Pancreas (tissue), 10 donors: ENCODE results near the gene TBC1D8. TPM values are rescaled to one million over a fixed set of nuclear protein-coding genes. Genes with fewer than 3 reads are reported as not detected.
A peak's percentile ranks its signal among the peaks of the same experiment; 100 is the strongest.

Source experiments
- ATAC-seq, 4 donors: fragments of 200-7000 bp; cut with Tn5 transposase; one replicate each; pipeline versions ENCODE4 v1.8.0 to v1.9.1; 2020; ENCODE audit warnings: mild to moderate bottlenecking in 4 of 4, moderate library complexity in 4 of 4
- DNase-seq, 6 donors: peaks; one replicate each; pipeline ENCODE4 v3.0.0-alpha.2; 2020
- FAIRE-seq: peaks from 2 replicates; lab custom pipeline; 2012; peaks lifted over from hg19 to GRCh38; lab: Jason Lieb, UNC
- H3K27ac ChIP-seq, 4 donors: fragments of 200-600 bp; sonication (generic); 1 replicate in 3 of 4; 2 replicates in 1 of 4; pipeline versions ENCODE4 v1.5.0 to v1.8.0; 2020
- H3K27me3 ChIP-seq, 4 donors: fragments of 200-600 bp; one replicate each; pipeline ENCODE4 v1.8.0; 2021
- H3K36me3 ChIP-seq, 3 donors: fragments of 200-600 bp; sonication (generic) in 1 of 3; one replicate each; pipeline versions ENCODE4 v1.5.0 to v1.8.0; 2020 to 2021
- H3K4me1 ChIP-seq, 3 donors: fragments of 200-600 bp; one replicate each; pipeline ENCODE4 v1.8.0; 2021
- H3K4me3 ChIP-seq, 4 donors: fragments of 200-600 bp; sonication (generic) in 2 of 4; one replicate each; pipeline versions ENCODE4 v1.5.0 to v1.8.0; 2020 to 2021
- H3K9me3 ChIP-seq, 4 donors: fragments of 200-600 bp; one replicate each; pipeline ENCODE4 v1.8.0; 2021
- WGBS, 2 donors: extraction: QIAGEN DNeasy Blood & Tissue Kit; methylation state at CpG; one replicate each; pipeline ENCODE4 v1.1.7; 2013; 5-methylcytosine and 5-hydroxymethylcytosine counted together
- intact Hi-C, 3 donors: fragments of 100-400 bp; cut with DNase I; formaldehyde crosslinking; loops; one replicate each; pipeline versions ENCODE4 v1.11.1 to v1.14.2; 2022
- polyA plus RNA-seq, 2 donors: library from polyadenylated mRNA; stranded (reverse); fragments of 200-250 nt; gene quantifications; one replicate each; pipeline ENCODE4 v1.2.3, GENCODE V29; 2013
- total RNA-seq, 6 donors: library from RNA; stranded (reverse); fragmentation: NEBNext Ultra II Directional in 4 of 6; extraction: Animal tissue kit (Norgen Biotek cat#: 25700) in 4 of 6; gene quantifications; one replicate each; pipeline versions ENCODE4 v1.2.1 to v1.2.4, GENCODE V29; 2021 to 2023
- TF ChIP-seq, protein P1 (sequence below), 4 donors: fragments of 200-600 bp; sonication (generic) in 3 of 4; IDR thresholded peaks; one replicate each; pipeline versions ENCODE4 v1.5.0 to v1.8.0; 2021; ENCODE audit warnings: antibody characterized with exemption in 4 of 4
- donor health status: healthy with polysubstance abuse.
- donor health status: DM: no; HTN: no; CAD: no; lungs with moderate emphysema.
- donor health status: DM: no; HTN: no; CAD: no.
- donor health status: control.
- donor health status: control.
- donor health status: Bipolar disorder and iron deficiency.
- donor health status: DM: yes; HTN: yes; CAD: no.
- donor health status: DM: no; HTN: no; CAD: no.
- donor health status: DM: no; HTN: no; CAD: no.
- donor health status: DM: yes; HTN: yes; CAD: no.

TBC1D8 gene
- total and polyA plus RNA-seq, 8 donors = 21.3 to 46.2 (median 35.0) TPM

DNA sequence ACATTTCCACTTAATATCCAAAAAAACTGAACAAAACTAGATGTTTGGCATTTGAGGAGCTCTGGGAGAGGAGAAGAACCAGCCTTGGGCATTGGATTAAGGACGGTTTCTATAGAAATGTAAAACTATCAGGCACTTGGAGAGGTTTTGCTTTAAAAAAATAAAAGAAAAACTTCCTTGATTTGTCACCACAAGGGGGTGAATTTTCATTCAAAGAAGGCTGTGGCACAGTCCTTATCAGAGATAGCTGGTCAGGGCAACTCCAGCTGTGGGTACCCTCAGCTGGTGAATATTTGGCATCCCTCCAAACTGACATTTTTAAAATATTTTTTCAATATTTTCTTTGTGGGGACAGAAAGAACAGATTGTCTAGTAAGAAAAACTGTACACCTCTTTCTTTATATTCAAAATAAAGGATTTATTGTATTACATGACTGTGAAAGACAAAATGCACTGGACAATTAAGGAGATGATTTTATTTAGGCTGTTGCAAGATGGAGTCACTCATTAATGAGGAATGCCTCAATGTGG, 46.1 kb upstream of the TBC1D8 start:
- FAIRE-seq (no peak), ATAC-seq (peak; percentile 45 to 82 (median 66))
- intact Hi-C loops = no loop called here

DNA sequence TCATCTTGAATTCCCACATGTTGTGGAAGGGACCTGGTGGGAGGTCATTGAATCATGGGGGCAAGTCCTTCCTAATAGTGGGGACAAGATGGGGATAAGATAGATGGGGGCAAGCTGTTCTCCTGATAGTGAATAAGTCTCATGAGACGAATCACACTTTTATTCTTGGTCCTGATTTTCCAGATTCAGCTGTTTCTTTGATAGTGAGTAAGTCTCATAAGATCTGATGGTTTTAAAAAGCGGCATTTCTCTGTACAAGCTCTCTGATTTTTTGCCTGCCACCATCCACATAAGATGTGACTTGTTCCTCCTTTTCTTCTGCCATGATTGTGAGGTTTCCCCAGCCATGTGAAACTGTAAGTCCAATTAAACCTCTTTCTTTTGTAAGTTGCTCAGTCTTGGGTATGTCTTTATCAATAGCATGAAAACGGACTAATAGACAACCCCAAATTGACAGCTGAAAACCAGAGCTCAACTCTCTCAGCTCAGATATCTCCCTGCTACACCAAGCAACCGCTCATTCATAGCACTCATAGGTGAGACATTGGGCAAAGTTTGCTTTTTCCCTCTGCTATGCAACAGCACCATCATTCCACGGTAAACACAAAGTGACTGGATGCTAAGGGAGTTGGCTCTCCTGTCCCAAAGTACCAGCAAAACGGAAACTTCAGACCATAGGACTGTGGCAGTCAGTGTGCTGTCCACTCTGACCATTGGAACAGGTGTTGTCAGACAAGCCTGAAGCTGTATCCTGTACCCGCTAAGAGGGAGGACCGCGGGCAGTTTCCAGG, 44.9 kb upstream of the TBC1D8 start:
- ATAC-seq = peak in 2 of 4 donors; percentile 21 to 34
- no peaks in the 10 kb centered on the region for H3K9me3 ChIP-seq
- no peaks in the 10 kb centered on the region for H3K27me3 ChIP-seq
- WGBS, 2 donors = 85 to 94% methylated on average over 9 of the region's 9 CpGs
- no peak for FAIRE-seq
- intact Hi-C loops = no loop called here
- no peak overlapping the region for H3K27ac ChIP-seq
- H3K4me3 ChIP-seq = no peak overlapping the region
- peaks cover 0 to 4% (median 0%) of the 10 kb centered on the region in 3 donors for H3K4me1 ChIP-seq
- no peak for DNase-seq
- TF ChIP-seq, protein P1, sequence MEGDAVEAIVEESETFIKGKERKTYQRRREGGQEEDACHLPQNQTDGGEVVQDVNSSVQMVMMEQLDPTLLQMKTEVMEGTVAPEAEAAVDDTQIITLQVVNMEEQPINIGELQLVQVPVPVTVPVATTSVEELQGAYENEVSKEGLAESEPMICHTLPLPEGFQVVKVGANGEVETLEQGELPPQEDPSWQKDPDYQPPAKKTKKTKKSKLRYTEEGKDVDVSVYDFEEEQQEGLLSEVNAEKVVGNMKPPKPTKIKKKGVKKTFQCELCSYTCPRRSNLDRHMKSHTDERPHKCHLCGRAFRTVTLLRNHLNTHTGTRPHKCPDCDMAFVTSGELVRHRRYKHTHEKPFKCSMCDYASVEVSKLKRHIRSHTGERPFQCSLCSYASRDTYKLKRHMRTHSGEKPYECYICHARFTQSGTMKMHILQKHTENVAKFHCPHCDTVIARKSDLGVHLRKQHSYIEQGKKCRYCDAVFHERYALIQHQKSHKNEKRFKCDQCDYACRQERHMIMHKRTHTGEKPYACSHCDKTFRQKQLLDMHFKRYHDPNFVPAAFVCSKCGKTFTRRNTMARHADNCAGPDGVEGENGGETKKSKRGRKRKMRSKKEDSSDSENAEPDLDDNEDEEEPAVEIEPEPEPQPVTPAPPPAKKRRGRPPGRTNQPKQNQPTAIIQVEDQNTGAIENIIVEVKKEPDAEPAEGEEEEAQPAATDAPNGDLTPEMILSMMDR (IDR thresholded peaks at IDR 0.05) = no peak
- H3K36me3 ChIP-seq = no peaks in the 10 kb centered on the region

More for the DNA sequence above, 46.1 kb upstream of the TBC1D8 start:
- H3K4me3 ChIP-seq = no peak overlapping the region
- TF ChIP-seq, protein P1 (IDR thresholded peaks at IDR 0.05) = peak in 2 of 4 donors; percentile 11 to 14
- no peaks in the 10 kb centered on the region for H3K4me1 ChIP-seq
- 21 to 39% methylated on average over 1 of the region's 1 CpG for WGBS, 2 donors
- H3K9me3 ChIP-seq = no peaks in the 10 kb centered on the region
- no peaks in the 10 kb centered on the region for H3K36me3 ChIP-seq
- DNase-seq = no peak
- H3K27me3 ChIP-seq = no peaks in the 10 kb centered on the region
- no peak overlapping the region for H3K27ac ChIP-seq

DNA sequence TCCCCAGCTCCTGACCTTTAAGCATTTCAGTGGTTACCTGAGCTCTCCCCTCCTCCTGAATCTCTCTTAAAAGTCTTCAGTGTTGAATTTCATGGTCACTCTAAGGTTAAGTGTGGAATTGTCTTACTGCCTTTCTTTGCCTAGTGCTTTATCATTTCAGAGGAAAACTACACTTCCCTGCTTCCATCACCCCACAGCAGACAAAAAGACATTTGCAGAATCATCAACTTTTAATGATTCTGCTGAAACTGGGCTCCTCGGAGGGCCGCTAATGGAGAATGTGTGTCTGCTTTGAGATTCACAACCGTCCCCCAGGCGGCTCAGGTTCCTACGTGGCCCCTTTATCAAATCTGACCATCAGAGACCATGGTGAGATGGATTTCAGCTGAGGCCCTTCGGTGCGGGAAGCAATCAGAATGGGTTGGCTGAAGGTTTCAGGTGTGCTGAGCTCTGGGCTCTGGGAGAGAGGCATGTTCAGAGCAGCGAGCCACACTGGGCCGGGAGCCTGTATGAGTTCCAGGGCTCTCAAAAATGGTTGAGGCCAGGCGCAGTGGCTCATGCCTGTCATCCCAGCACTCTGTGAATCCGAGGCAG, 41.9 kb upstream of the TBC1D8 start:
- no peak overlapping the region for H3K27ac ChIP-seq
- no peaks in the 10 kb centered on the region for H3K27me3 ChIP-seq
- intact Hi-C loops = no loop called here
- FAIRE-seq (no peak), DNase-seq (no peak), ATAC-seq (no peak)
- H3K9me3 ChIP-seq = no peaks in the 10 kb centered on the region
- peaks cover 0 to 7% (median 0%) of the 10 kb centered on the region in 3 donors for H3K4me1 ChIP-seq
- H3K36me3 ChIP-seq = no peaks in the 10 kb centered on the region
- WGBS, 2 donors = 91 to 96% methylated on average over 11 of the region's 11 CpGs
- TF ChIP-seq, protein P1 (IDR thresholded peaks at IDR 0.05) = no peak
- H3K4me3 ChIP-seq = no peak overlapping the region

DNA sequence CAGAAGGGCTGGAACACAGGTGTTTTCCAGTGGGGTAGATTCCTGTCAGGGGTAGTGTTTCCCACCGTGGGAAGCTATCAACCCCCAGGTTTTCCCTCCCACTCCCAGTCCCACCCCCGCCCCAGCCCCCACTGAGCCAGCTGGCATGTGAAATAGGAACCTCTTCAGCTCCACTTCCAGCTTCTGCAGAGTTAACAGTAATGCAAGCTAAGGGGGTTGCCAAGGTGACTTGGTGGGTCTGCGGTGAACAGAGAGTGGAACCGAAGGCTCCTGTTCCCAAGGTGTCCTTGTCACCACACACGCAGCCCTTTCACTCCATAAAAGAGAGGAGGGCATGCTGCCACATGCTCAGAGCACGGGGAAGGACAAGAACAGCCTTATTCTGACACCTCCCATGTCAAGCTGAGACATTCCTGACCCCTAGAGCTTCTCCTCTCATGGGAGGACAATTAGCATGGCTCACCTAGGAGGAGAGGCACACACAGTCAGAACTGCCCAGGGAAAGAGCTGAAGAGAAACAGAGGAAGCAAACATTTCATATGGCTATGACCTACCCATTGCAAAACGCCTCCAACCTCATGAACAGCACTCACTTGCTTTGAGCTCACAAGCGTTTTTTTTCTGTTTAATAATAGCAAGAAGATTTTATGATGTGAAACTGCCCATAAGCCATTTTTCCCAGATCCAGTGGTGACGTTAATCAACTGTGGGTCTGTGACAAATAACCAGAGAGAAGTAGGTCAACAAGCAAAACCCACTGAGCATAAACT, 39.8 kb upstream of the TBC1D8 start:
- Histone ChIP-seq H3K27ac (peak overlapping the region; percentile 46 to 60 (median 55)), H3K36me3 (no peaks in the 10 kb centered on the region), H3K27me3 (no peaks in the 10 kb centered on the region), H3K9me3 (no peaks in the 10 kb centered on the region), H3K4me3 (no peak overlapping the region), H3K4me1 (peaks cover 0 to 7% (median 0%) of the 10 kb centered on the region in 3 donors)
- no peak for FAIRE-seq
- intact Hi-C loops = no loop called here
- WGBS, 2 donors = 18 to 20% methylated on average over 9 of the region's 9 CpGs
- ATAC-seq = peak; percentile 76 to 81 (median 78)
- DNase-seq = no peak
- TF ChIP-seq, protein P1 (IDR thresholded peaks at IDR 0.05) = no peak
